Ovary (tissue), 3 donors: ENCODE data around the gene RASA3.

Source experiments
- POLR2A ChIP-seq: fragments of 450-650 bp; IDR thresholded peaks from one replicate; pipeline ENCODE4 v1.6.1; 2017; ENCODE audit warnings: antibody characterized with exemption, mild to moderate bottlenecking, moderate library complexity
- TF ChIP-seq, protein P1 (sequence below), 3 donors: fragments of 450-650 bp in 2 of 3; fragments of 200-600 bp in 1 of 3; IDR thresholded peaks; one replicate each; pipeline versions ENCODE4 v1.5.1 to v1.8.0; 2016 to 2022; ENCODE audit warnings: antibody characterized with exemption in 3 of 3, mild to moderate bottlenecking in 1 of 3
- donor health status: DM: no; HTN: no; CAD: no.

DNA sequence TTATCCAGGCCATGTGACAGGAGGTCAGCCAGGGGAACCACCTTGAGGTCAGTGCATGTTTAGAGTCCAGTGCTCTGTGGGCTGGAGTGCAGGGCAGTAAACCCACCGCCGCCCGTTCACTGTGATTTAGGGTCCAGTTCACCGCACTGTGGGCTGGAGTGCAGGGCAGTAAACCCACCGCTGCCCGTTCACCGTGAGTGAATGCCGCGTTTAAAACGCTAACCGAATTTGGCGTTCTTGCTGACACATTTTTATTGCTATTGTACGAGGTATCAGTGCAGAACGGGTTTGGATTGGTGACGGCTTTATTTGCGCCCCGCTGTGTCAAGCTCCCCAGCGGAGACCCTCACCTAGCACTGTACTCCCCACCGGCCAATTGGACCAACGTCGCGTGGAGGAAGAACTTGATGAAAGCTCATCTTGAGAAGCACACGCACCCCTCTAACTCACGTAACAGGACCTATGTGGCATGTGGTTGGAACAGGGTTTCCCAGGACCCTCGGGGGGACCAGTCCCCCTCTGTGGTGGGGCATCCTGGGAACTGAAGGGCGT lies 186.5 kb downstream of the RASA3 start:
- TF ChIP-seq, protein P1, sequence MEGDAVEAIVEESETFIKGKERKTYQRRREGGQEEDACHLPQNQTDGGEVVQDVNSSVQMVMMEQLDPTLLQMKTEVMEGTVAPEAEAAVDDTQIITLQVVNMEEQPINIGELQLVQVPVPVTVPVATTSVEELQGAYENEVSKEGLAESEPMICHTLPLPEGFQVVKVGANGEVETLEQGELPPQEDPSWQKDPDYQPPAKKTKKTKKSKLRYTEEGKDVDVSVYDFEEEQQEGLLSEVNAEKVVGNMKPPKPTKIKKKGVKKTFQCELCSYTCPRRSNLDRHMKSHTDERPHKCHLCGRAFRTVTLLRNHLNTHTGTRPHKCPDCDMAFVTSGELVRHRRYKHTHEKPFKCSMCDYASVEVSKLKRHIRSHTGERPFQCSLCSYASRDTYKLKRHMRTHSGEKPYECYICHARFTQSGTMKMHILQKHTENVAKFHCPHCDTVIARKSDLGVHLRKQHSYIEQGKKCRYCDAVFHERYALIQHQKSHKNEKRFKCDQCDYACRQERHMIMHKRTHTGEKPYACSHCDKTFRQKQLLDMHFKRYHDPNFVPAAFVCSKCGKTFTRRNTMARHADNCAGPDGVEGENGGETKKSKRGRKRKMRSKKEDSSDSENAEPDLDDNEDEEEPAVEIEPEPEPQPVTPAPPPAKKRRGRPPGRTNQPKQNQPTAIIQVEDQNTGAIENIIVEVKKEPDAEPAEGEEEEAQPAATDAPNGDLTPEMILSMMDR (IDR thresholded peaks at IDR 0.05), result no peak
- no peak for TF ChIP-seq POLR2A
